CD4-positive, alpha-beta T cell treated with Interleukin-17A for 4 hours (primary cell): ENCODE measurements around the gene OPCML.

Experiments
- DNase-seq: peaks from one replicate; pipeline ENCODE4 v3.0.0-alpha.2; 2020; ENCODE audit warnings: mixed read lengths

The OPCML gene

GRCh38 chr11:132638423-132638822 lies 893.9 kb downstream of the OPCML start:
- no peak for DNase-seq

GRCh38 chr11:132636523-132636922 lies 895.8 kb downstream of the OPCML start:
- DNase-seq = no peak

- no peak for DNase-seq
These were observed 899.6 kb downstream of the OPCML start for GRCh38 chr11:132632641-132633124.

- no peak for DNase-seq
These were observed 900.3 kb downstream of the OPCML start for GRCh38 chr11:132631989-132632388.

- DNase-seq = no peak
These were observed 904.3 kb downstream of the OPCML start for GRCh38 chr11:132627981-132628380.

GRCh38 chr11:132626446-132626845 lies 905.9 kb downstream of the OPCML start:
- no peak for DNase-seq

GRCh38 chr11:132623511-132623910 lies 908.8 kb downstream of the OPCML start:
- no peak for DNase-seq

GRCh38 chr11:132621976-132622580 lies 910.2 kb downstream of the OPCML start:
- DNase-seq = no peak

- no peak for DNase-seq
These were observed 911.9 kb downstream of the OPCML start for GRCh38 chr11:132620423-132620822.

GRCh38 chr11:132610791-132611190 lies 921.5 kb downstream of the OPCML start:
- no peak for DNase-seq

GRCh38 chr11:132610216-132610615 lies 922.1 kb downstream of the OPCML start:
- no peak for DNase-seq

- DNase-seq = no peak
These were observed 924.7 kb downstream of the OPCML start for GRCh38 chr11:132607575-132607974.

- no peak for DNase-seq
These were observed 926.3 kb downstream of the OPCML start for GRCh38 chr11:132605825-132606570.

- DNase-seq = no peak
These were observed 927.9 kb downstream of the OPCML start for GRCh38 chr11:132604431-132604830.

GRCh38 chr11:132601875-132602274 lies 930.4 kb downstream of the OPCML start:
- no peak for DNase-seq

GRCh38 chr11:132595711-132596134 lies 936.6 kb downstream of the OPCML start:
- DNase-seq = no peak

- no peak for DNase-seq
These were observed 937.1 kb downstream of the OPCML start for GRCh38 chr11:132595246-132595645.

GRCh38 chr11:132590986-132591385 lies 941.3 kb downstream of the OPCML start:
- DNase-seq = no peak

GRCh38 chr11:132590554-132590953 lies 941.7 kb downstream of the OPCML start:
- DNase-seq = no peak

GRCh38 chr11:132589791-132590190 lies 942.5 kb downstream of the OPCML start:
- no peak for DNase-seq

GRCh38 chr11:132588366-132588765 lies 943.9 kb downstream of the OPCML start:
- DNase-seq = no peak

- no peak for DNase-seq
These were observed 944.6 kb downstream of the OPCML start for GRCh38 chr11:132587716-132588115.

- DNase-seq = no peak
These were observed 945.5 kb downstream of the OPCML start for GRCh38 chr11:132586801-132587200.

- no peak for DNase-seq
These were observed 952.5 kb downstream of the OPCML start for GRCh38 chr11:132579634-132580327.
